DMS79 (cell line): ENCODE measurements around the gene SMIM20.
"Not testable (repeated sequence)": the region's sequence is repeated elsewhere in the genome, so short reads cannot be mapped to it uniquely, and the experiment has no call there.

Experiments used
- DNase-seq: peaks from one replicate; lab custom pipeline; 2025; lab: John Stamatoyannopoulos, UW

Gene SMIM20

DNA sequence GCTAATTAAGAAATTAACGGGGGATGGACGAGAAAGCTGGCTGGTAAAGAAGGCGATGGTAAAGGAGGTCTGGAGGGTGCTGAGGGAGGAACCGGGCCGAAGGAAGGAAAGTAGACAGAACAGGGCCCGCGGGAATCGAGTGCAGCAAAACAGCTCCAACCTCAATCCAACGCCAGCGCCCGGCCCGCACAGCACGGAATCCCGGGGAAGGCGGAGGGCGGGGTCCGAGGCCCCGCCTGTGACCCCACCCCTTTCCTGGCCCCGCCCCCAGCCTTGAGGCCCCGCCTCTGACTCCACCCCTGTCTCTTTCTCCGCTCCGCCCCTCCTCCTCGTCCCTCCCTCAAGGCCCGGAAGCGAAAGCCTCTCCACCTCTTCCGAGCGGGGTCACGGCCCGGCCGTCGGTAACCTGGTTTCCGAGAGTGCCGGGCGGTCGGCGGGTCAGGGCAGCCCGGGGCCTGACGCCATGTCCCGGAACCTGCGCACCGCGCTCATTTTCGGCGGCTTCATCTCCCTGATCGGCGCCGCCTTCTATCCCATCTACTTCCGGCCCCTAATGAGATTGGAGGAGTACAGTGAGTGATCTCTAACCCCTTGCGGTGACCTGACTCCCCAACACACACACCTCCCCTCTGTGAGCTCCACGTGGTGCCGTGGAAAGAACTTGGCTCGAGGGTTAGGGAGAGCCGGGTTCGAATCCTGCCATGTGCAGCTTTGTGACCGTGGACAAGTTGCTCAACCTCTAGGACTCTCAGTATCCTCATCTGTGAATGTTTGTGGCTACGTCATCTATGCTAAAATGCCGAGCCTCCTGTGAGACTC, at the start of gene SMIM20:
TSS of gene SMIM20 (plus strand) at position 370 of the 819 bp plus-strand sequence. CDS start at position 464, 94 bp downstream.
- DNase-seq, result peak; percentile 37

DNA sequence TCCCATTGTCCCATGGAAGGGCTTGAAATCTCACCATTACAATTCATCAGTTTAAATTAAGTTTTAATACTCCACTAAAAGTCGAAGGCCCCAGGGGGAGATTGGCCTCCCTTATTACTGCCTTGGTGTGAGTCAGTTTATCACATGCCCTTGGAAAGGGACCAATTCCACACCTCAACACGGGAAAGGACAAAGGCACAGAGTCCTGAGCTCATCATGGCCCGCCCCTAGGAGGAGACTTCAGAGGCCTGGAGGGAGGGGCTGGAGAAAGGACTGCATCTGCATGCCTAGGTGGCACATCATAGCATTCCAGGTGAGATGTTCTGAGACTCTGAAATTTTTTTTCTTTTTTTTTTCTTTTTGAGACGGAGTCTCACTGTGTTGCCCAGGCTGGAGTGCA, 48.4 kb upstream of the SMIM20 start:
- no peak for DNase-seq

DNA sequence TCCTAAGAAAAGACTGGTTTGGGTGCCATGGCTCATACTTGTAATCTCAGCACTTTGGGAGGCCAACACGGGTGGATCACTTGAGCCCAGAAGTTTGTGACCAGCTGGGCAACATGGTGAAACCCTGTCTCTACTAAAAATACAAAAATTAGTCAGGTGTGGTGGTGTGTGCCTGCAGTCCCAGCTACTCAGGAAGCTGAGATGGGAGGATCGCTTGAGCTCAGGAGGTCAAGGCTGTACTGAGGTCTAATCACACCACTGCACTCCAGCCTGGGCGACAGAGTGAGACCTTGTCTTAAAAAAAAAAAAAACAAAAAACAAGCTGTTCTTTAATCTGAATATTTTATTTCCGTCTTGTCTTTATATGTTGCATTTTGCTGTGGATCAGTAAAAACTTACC, 47.6 kb upstream of the SMIM20 start:
- DNase-seq, result not testable (repeated sequence)

DNA sequence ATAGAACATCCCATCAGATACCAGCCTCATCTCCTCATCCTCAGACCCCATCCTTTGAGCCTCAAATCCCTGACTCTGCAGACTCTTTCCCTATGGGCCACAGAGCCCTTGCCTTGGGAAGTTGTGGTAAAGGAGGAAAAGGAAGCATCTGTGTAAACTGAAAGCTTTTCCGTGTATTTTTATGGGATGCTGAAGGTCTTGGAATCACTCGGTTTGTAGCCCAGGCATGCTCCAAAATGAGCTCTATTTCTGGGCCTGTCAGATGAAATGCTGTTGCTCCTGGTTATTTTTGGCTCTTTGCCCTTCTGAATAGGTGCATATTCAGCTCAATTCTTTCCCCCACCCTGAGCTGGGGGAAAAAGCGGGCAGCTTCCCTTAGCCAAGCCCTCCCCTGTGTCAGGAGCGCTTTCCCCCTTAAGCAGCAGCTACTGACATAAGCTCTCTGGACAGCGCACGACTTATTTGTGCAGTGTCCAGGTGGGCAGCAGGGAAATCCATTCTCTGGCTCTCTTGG, 46.2 kb upstream of the SMIM20 start:
- no peak for DNase-seq

DNA sequence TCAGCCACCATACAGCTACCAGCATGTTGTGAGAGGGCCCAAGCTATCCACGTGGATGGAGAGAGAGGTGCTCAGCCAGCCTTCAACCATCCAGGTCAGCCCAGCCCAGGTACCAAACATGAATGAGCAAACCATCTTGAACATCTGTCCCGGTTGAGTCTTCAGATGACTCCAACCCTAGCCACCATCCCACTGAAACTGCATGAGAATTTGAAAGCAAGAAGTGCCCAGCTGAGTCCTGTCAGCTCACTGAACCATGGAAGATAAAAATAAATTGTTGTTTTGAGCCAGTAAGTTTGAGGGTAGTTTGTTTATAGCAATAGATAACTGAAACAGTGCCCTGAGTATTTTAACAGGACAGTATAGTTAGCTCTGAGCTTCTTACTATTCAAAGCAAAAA, 43.9 kb upstream of the SMIM20 start:
- DNase-seq, result no peak

DNA sequence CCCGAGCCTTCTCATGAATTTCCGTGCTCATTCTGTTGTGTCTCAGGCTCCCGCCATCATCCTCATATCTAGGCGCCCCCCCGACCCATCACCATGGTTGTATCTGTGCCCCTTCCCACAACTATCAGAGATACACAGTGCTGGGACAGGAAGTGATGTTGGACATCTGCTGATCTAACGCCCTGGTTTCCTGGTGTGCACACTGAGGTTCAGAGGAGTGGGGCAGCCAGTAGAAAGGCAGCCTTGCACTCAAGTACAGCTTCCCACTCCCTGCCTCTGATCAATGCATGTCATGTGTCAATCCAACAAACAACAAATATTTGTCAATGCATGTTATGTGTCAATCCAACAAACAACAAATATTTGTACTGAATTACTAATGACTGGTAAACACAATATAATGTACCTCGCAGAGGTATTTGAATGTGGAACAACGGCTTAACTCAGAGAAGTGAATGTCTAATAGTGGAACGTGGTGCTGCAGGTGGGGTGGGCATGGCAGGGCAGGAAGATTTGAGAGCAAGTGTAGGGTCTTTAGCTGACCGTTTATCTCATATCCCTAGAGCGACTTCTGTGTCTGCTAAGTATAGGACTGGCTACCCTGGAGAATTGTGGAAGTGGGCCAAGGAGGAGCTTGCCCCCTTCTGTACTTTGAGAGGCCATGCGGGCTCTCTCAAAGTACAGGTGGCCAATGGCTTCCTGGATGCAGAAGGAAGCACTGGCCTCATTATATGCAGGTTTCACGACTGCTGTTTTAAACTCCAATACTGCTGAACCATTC, 41.0 kb upstream of the SMIM20 start:
- no peak for DNase-seq

DNA sequence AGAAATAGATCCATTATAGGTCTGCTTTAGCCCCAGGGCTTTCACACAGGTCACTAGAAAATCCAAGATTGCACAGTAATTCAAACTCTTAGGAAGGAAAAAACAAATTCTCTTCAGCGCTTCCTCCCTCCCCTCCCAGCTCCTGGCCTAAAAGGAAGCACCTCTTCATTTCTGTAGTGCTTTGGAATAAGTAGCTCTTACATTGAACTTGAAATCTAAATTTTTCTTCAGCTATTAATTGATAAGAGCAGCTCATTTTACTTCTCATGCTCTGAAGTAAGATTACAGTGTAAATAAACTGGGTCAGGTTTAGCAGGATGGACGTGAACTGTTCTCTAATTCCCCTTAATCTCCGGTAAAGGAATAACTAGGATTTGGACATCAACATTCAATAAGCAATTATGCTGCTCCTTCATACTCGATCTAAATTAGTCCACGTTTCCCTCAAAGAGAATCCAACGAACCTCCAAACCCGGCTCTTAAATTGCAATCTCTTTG, 40.3 kb upstream of the SMIM20 start:
- DNase-seq, result no peak

DNA sequence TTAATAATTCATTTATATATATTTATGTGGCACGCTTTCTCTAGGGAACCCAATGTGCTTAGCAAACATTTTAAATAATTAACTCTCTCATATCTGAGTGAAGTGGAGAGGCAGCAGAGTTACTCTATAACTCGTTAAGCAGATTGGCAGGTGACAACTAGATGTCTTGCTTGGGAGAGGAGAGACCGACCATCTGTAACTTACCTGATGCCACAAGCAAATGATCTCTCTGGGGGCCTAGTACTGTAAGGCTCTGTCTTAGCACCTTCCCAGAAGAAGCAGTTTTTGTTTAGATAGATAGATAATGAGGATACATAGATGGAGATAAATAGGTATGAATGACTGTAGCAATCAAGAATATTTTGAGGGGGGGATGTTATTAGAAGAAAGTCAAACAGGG, 39.4 kb upstream of the SMIM20 start:
- no peak for DNase-seq

DNA sequence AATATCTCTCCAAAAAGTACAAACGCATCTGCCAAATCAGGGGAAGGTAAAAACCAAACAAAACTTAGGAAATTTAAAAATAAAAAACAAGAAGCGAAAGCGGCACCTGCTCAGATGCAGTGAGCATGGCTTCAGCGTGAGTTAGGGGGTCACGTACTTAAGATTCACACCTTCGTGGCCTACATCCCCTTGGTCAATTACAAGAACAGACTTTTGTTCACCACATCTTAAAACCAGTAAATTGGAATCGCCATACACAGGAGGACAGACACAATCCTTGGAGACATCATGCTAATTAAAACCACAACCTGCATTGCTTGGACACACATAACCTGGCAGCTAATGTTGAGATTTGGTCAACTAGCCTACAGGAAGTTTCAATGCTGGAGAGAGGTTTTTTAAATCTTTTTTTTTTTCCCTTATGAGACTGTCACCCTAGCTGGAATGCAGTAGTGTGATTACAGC, 38.7 kb upstream of the SMIM20 start:
- no peak for DNase-seq

DNA sequence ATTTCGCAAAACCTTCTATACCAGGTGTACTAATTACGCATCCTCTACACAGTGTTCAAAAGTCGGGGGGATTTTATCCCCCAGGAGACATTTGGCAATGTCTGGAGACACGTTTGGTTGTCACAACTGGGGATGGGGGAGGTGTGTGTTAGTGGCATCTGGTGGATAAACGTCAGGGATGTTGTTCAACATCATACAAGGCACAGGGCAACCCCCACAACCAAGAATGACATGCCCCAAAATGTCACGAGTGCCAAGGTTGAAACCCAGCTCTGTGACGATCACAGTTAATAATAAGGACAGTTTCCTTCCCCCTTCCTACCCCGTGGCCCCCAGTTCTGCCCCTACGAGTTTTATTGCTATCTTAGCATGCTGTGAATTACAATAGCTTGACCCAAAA, 35.3 kb upstream of the SMIM20 start:
- no peak for DNase-seq

DNA sequence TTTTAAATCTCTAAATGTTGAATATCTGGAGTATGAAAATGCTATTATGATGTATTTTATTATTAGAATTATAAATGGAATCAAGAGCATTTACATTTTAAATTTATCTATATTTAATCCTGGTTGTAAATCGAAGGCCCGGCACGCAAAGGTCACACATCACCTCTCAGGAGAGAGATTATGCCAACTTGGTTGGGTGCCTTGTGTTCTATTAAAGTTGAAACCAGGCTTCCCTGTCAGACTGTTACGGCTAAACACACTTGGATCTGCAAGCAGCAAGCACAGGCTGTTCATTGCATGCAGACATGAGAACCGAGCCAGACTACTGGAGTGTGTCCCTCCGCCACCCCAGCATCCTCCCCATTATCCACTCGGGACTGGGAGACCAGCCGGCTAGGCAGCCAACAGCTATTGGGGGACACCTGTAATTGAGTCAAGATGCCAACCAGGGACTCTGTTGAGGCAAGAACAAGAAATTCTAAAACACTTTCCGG, 34.9 kb upstream of the SMIM20 start:
- no peak for DNase-seq

DNA sequence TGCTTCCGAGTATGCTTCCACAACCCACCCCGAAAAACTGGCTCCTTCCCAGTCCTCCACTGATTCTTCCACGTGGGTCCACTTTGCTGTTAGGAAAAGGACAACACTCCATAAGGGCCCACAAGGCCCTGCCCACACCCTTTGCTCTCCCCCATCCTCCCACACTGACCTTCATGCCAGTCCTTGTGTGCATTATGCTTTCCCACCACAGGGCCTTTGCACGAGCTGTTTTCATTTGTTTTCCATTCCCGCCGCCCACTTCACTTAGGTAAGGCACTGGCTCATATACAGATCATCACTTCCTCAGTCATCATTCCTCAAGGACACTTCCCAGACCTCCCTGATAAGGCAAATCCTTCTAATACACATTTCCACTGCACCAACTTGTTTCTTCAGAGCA, 34.4 kb upstream of the SMIM20 start:
- DNase-seq, result no peak

DNA sequence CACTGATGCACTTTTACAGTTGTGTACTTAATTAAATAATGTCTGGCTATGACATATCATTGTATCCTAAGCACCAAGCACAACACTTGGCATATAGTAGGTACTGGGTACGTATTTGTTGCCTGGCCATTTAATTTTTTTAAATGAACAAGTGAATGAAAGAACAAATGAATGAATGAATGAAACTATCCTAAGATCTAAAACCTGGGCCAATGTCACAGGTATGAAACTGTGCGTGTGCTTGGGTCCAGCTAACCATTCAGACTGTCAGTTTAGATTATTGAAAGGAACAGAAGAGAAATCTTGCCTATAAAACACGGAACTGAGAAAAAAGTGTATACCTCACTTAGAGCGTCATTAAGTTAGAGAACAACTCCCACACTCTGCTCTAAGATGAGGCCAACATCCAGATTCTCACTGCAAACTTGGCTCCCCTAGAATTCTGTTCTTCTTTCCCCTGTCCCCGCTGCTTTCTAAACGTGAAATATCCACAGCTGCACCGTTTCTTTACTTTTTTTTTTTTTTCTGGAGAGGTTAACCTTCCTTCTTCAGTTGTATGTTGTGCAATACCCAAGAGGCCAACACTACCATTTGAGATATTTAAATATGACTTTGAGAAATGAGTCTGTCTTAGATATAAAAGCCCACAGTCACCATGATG, 33.9 kb upstream of the SMIM20 start:
- DNase-seq, result no peak

DNA sequence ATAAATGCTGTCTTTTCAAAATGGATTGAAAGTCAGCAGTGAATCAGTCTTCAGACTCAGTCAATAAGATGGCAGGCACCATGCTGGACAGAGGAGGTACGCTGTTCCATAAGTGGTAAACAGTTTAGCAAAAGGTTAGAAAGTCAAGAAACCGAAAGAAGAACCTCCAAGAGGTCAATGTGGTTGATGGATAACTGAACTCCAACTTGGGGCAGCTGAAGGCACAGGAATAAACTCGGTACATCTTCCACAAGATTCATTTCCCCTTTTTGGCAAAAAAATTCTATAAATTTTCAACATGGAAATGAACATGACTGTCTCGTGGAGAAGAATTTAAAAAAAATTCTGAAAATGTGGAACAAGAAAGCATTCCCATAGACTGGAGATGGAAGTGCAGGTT, 32.8 kb upstream of the SMIM20 start:
- no peak for DNase-seq

DNA sequence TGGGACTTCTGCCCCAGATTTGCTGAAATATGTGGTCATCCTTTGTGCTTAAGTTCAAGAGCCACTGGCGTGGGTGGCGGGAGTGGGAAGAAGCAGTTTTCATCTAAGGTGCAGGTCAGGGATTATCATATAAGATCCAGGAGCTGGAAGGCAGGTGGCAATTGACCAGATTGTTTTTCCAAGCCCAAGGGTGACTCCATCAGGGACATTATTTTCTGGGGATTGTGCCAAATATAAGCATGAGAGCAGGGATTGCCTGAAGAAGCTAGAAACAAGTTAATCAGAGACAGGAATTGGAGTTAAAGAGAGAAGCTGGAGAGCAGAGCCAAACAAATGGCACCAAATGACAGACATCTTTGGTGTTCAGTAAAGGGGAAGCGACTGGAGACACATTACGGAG, 31.8 kb upstream of the SMIM20 start:
- DNase-seq, result no peak

DNA sequence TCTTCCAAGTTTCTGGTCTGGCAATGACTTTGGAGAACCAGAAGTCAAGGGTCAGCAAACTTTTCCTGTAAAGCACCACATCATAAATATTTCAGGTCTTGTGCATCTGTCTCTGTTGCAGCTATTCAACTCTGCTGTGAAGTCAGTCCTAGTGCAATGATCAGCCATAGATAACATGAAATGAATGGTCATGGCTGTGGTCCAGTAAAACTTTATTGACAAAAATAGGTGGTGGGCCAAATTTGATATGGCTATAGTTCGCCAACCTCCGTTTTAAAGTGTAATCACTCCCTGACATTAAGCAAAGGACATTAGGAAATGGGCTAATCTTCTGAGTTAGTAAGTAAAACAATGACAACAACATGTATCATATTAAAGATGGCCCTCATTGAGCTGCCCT, 30.5 kb upstream of the SMIM20 start:
- no peak for DNase-seq

DNA sequence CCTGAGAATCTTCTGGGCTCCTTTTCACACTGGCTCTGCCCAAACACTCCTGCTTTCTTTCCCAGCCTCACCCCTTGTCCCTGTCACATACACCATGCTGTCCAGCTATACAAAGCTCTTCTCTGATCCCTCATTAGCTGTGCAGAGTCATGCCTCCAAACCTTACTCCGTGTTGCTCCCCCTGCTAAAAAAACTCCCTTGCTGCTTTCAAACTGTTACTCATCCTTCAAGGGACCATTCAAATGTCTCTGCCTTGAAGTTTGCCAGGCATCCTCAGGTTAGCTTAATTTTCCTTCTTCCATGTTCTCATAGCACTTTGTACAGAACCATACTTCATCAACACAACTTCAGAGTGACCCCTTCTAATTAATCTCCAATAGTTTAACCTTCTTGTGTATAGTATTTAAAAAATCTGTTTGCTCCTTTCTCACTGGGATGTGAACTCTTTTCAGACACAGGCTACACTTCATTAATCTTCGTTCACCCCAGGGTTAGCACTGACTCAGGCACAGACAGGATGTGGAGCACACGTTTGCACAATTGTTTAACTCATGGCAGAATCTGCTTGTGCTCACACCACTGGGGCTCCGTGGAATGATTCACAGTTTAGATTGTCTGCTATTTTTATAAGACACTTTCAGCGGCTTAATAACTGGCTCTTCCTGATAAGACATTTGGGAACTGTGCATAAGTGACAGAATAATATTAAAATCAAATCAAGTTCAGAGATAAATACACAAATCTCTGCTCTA, 29.8 kb upstream of the SMIM20 start:
- DNase-seq, result no peak

DNA sequence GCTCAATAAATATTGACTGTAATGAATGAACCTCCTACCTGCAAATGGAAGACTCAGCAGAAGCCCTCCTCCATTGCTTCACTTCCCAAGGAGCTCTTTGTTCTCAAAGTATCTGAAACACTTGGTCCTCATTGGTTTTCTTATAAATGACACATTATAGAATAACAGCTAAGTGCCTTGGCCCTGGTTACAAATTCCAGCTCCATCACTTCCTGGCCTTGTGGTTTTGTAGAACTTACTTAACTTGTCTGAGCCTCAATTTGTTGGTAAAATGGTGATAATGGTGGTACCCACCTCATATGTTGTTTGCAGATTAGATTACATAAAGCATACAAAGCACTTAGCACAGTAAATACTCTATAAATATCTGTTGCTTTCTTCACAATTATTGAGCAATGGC, 25.2 kb upstream of the SMIM20 start:
- DNase-seq, result no peak

DNA sequence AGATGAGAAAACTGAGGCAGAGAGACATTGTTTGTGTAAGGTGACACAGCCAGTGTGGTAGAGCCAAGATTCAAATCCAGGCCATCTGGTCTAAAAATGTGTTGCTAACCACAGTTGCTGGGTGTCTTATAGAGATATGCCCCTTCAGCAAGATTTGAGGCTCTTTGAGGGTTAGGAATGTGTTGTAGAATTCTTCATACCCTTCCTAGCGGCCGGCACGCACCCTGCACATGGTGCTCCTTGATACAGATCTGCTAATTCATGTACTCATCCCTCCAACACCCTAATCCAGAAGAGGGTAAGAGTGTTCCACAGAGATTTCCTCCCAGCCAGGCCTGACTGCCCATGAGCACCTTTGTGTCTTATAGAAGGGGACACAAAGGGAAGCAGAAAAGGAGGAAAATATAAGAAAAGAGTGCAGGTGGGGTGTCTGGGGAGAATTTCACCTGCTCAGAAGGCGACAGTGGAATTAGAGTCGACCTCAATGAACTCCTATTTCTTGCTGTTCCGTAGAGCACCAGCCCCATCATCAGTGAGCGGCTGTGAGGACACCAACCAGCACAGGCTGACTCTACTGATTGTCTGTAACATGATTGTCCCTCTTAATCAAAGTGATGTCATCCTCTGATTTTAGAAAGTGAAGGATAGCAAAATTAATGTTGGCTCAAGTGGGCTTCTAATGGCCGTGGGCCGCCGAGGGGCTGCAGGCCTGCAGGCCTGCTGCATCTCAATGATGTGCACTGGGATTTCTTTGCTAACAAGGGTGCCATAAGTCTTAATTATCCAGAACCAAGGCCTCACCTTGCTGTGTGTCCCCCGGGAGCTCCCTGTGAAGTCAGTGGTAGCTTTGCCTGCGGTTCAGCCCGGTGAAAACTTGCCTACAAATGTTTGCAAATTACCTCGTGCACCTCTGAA, 24.2 kb upstream of the SMIM20 start:
- peak; percentile 19 for DNase-seq
